K562 (cell line): ENCODE results near the gene FADS6. TPM values are rescaled to one million over a fixed set of nuclear protein-coding genes. Genes with fewer than 3 reads are reported as not detected.
A peak's percentile ranks its signal among the peaks of the same experiment; 100 is the strongest.

ENCODE experiments used
- ATAC-seq: fragments of 200-7000 bp; cut with Tn5 transposase; 3 replicates; pipeline ENCODE4 v1.9.1; 2020; ENCODE audit warnings: moderate library complexity
- BruUV-seq: library from RNA; stranded (reverse); fragments of 400-500 nt; replicated peaks from 2 replicates; lab custom pipeline; 2021; lab: Mats Ljungman, UMichigan
- CTCF ChIA-PET: fragments of 300-600 bp; formaldehyde crosslinking; extraction: SDS; loops from one replicate; lab custom pipeline; 2021; ENCODE audit warnings: low intra/inter-chr PET ratio; lab: Yijun Ruan, JAX
- POLR2A ChIA-PET: fragments of 300-600, 350-650 bp; sonication (Branson Sonifier 250); formaldehyde crosslinking; extraction: SDS; loops from one replicate; lab custom pipeline; 2021; ENCODE audit warnings: antibody characterized with exemption, inconsistent platforms; lab: Yijun Ruan, JAX
- DNase-seq, 4 experiments: peaks; one replicate each; pipeline versions ENCODE4 v3.0.0 to v3.0.0-alpha.2; 2011 to 2018; ENCODE audit warnings: low spot score in 3 of 4, mixed read lengths in 3 of 4; ENCODE audit errors: extremely low read depth in 1 of 4
- FAIRE-seq: peaks from 2 replicates; lab custom pipeline; 2011; peaks lifted over from hg19 to GRCh38; lab: Jason Lieb, UNC
- H2AFZ ChIP-seq: 2 replicates; pipeline ENCODE4 v1.6.0; 2011; ENCODE audit warnings: low read depth, low read length, control low read depth, inconsistent platforms
- H3K27ac ChIP-seq: fragments of 200-600 bp; 3 replicates; pipeline ENCODE4 v1.8.0; 2011; ENCODE audit warnings: low read depth, mild to moderate bottlenecking, control low read depth, inconsistent platforms, low read length, moderate library complexity, mixed read lengths; ENCODE audit errors: extremely low read depth
- H3K27me3 ChIP-seq, 2 experiments: fragments of 300-600 bp in 1 of 2; 2 replicates in 1 of 2; 3 replicates in 1 of 2; pipeline versions ENCODE4 v1.6.0 to v1.8.0; 2011; ENCODE audit warnings: inconsistent platforms in 2 of 2, low read length in 2 of 2, mild to moderate bottlenecking in 1 of 2, mixed read lengths in 1 of 2, moderate library complexity in 1 of 2; ENCODE audit not compliant: control insufficient read depth in 2 of 2, insufficient read depth in 2 of 2
- H3K36me3 ChIP-seq: fragments of 300-600 bp; 3 replicates; pipeline ENCODE4 v1.8.0; 2011; ENCODE audit warnings: mild to moderate bottlenecking, low read length, inconsistent platforms; ENCODE audit not compliant: control insufficient read depth, insufficient read depth
- H3K4me1 ChIP-seq, 2 experiments: fragments of 200-600 bp in 1 of 2; replicated peaks in 1 of 2; 2 replicates in 1 of 2; 3 replicates in 1 of 2; pipeline versions ENCODE4 v1.5.1 to v1.8.0; 2011; ENCODE audit warnings: inconsistent platforms in 2 of 2, low read length in 2 of 2, mild to moderate bottlenecking in 1 of 2, mixed read lengths in 1 of 2, moderate library complexity in 1 of 2; ENCODE audit not compliant: control insufficient read depth in 2 of 2, insufficient read depth in 2 of 2
- H3K4me2 ChIP-seq: 2 replicates; pipeline ENCODE4 v1.6.1; 2011; ENCODE audit warnings: low read length, control low read depth, inconsistent platforms, mixed read lengths; ENCODE audit not compliant: insufficient read depth
- H3K4me3 ChIP-seq: fragments of 200-600 bp; sonication (generic), shearing (Covaris generic); 2 replicates; pipeline ENCODE4 v1.5.1; 2016; ENCODE audit warnings: control low read depth, inconsistent platforms
- H3K79me2 ChIP-seq: fragments of 200-600 bp; 3 replicates; pipeline ENCODE4 v1.8.0; 2011; ENCODE audit warnings: low read length, inconsistent platforms; ENCODE audit not compliant: control insufficient read depth, insufficient read depth
- H3K9ac ChIP-seq, 2 experiments: 2 replicates each; pipeline versions ENCODE4 v1.6.0 to v1.6.1; 2011; ENCODE audit warnings: low read depth in 2 of 2, low read length in 2 of 2, control low read depth in 1 of 2, inconsistent platforms in 1 of 2, mild to moderate bottlenecking in 1 of 2, mixed read lengths in 1 of 2; ENCODE audit not compliant: insufficient read depth in 1 of 2
- H3K9me1 ChIP-seq: one replicate; pipeline ENCODE4 v1.6.0; 2011; ENCODE audit warnings: inconsistent platforms, mild to moderate bottlenecking, low read length, moderate library complexity; ENCODE audit not compliant: control insufficient read depth, insufficient read depth
- H3K9me3 ChIP-seq: replicated peaks from 2 replicates; pipeline ENCODE4 v1.5.1; 2011; ENCODE audit warnings: low read depth, low read length, inconsistent platforms; ENCODE audit not compliant: control insufficient read depth, insufficient read depth
- H4K20me1 ChIP-seq: replicated peaks from 2 replicates; pipeline ENCODE4 v1.6.1; 2011; ENCODE audit warnings: low read length, inconsistent platforms, mixed read lengths; ENCODE audit not compliant: control insufficient read depth, insufficient read depth
- EZH2 ChIP-seq: IDR thresholded peaks from 2 replicates; pipeline ENCODE4 v1.6.1; 2012; ENCODE audit warnings: low read depth, mild to moderate bottlenecking, inconsistent platforms, low read length, borderline replicate concordance
- KAT7 ChIP-seq: sonication (generic); formaldehyde crosslinking; IDR thresholded peaks from 2 replicates; pipeline ENCODE4 v1.8.0; 2022; ENCODE audit warnings: missing genetic modification reagents, mild to moderate bottlenecking, borderline replicate concordance
- MAZ ChIP-seq, 2 experiments: fragments of 450-650 bp in 1 of 2; sonication (generic) in 1 of 2; formaldehyde crosslinking; IDR thresholded peaks in 1 of 2; conservative IDR thresholded peaks in 1 of 2; 2 replicates each; pipeline versions ENCODE4 v1.4.0 to v1.5.0; 2020; ENCODE audit warnings: mild to moderate bottlenecking in 1 of 2, missing genetic modification reagents in 1 of 2
- NFIC ChIP-seq: fragments of 450-650 bp; IDR thresholded peaks from 2 replicates; pipeline ENCODE4 v1.6.1; 2017; ENCODE audit warnings: mild to moderate bottlenecking, inconsistent platforms
- NR2C1 ChIP-seq, 2 experiments: fragments of 450-650 bp; IDR thresholded peaks; 2 replicates each; pipeline ENCODE4 v1.6.1; 2017; ENCODE audit warnings: mild to moderate bottlenecking in 2 of 2, antibody characterized with exemption in 1 of 2, inconsistent platforms in 1 of 2, missing compliant biosample characterization in 1 of 2, missing genetic modification characterization in 1 of 2
- NR4A1 ChIP-seq, 2 experiments: fragments of 250-450 bp in 1 of 2; fragments of 450-650 bp in 1 of 2; sonication (Bioruptor Pico) in 1 of 2; IDR thresholded peaks; 2 replicates each; pipeline versions ENCODE4 v1.4.0 to v1.6.1; 2016 to 2020; ENCODE audit warnings: mild to moderate bottlenecking in 2 of 2, missing compliant biosample characterization in 1 of 2, missing genetic modification characterization in 1 of 2, moderate library complexity in 1 of 2
- RBBP5 ChIP-seq: fragments of 200-600 bp; sonication (generic); IDR thresholded peaks from 2 replicates; pipeline ENCODE4 v1.6.1; 2012; ENCODE audit warnings: borderline replicate concordance, mild to moderate bottlenecking, low read length, control low read depth, inconsistent platforms; ENCODE audit not compliant: insufficient read depth, poor library complexity, severe bottlenecking
- RBFOX2 ChIP-seq: fragments of 200-400 bp; formaldehyde crosslinking; IDR thresholded peaks from 2 replicates; pipeline ENCODE4 v1.6.1; 2017; ENCODE audit warnings: low read depth, mild to moderate bottlenecking, low read length, moderate library complexity
- SPI1 ChIP-seq: IDR thresholded peaks from 2 replicates; pipeline ENCODE4 v1.6.1; 2011; ENCODE audit warnings: low read depth, low read length, control low read depth, borderline replicate concordance
- SRF ChIP-seq, 2 experiments: fragments of 250-450, 450-650 bp in 1 of 2; sonication (Bioruptor Pico) in 1 of 2; sonication (generic) in 1 of 2; formaldehyde crosslinking; IDR thresholded peaks; 2 replicates each; pipeline versions ENCODE4 v1.5.0 to v1.5.1; 2020 to 2022; ENCODE audit warnings: mild to moderate bottlenecking in 1 of 2, missing genetic modification reagents in 1 of 2
- WGBS: fragments of 100-300 bp; shearing (Covaris generic); methylation state at CpG from one replicate; pipeline ENCODE4 v1.1.6; 2016; ENCODE audit warnings: low coverage, mixed read lengths; ENCODE audit not compliant: insufficient coverage; ENCODE audit errors: missing lambda C conversion rate; 5-methylcytosine and 5-hydroxymethylcytosine counted together
- in situ Hi-C: fragments of 300-500 bp; cut with MboI; formaldehyde crosslinking; loops from 4 replicates; pipeline ENCODE4 v1.15.0; 2018; ENCODE audit warnings: inconsistent platforms, mixed read lengths
- intact Hi-C: fragments of 100-400 bp; cut with micrococcal nuclease; formaldehyde crosslinking; loops from 2 replicates; pipeline ENCODE4 v1.14.2; 2022
- polyA plus RNA-seq, 8 experiments: library from polyadenylated mRNA; depleted of rRNA in 4 of 8; stranded (reverse) in 5 of 8; unstranded in 3 of 8; fragments of >200 nt; fragmentation: Nextera tagmentation in 2 of 8; fragmentation: Illumina TruSeq in 1 of 8; extraction: Ambion mirVana in 2 of 8; extraction: Trizol in 1 of 8; gene quantifications; 2 replicates each; pipeline versions ENCODE4 v1.2.1 to v1.2.3, GENCODE V29; 2011 to 2014; ENCODE audit warnings: inconsistent platforms in 1 of 8, missing spikeins in 1 of 8
- total RNA-seq, 7 experiments: library from RNA; depleted of rRNA in 6 of 7; stranded (reverse); fragments of >200 nt in 6 of 7; fragmentation: Illumina TruSeq in 2 of 7; extraction: Trizol in 2 of 7; gene quantifications; 2 replicates each; pipeline versions ENCODE4 v1.2.1 to v1.2.3, GENCODE V29; 2011 to 2021; ENCODE audit warnings: low replicate concordance in 1 of 7
- TF ChIP-seq, protein P1 (sequence below): sonication (generic); formaldehyde crosslinking; IDR thresholded peaks from 2 replicates; pipeline ENCODE4 v1.8.0; 2022; ENCODE audit warnings: missing genetic modification reagents, mild to moderate bottlenecking, moderate library complexity, borderline replicate concordance
- TF ChIP-seq, protein P2 (sequence below): IDR thresholded peaks from 2 replicates; pipeline ENCODE4 v1.6.1; 2014; ENCODE audit warnings: antibody characterized with exemption

Gene FADS6
- total and polyA plus RNA-seq, 9 of the 15 experiments (the other 6 are each of a cell fraction or from before 2014, with no cell fraction given), result 0.18 to 0.22 TPM; not detected in 7

DNA sequence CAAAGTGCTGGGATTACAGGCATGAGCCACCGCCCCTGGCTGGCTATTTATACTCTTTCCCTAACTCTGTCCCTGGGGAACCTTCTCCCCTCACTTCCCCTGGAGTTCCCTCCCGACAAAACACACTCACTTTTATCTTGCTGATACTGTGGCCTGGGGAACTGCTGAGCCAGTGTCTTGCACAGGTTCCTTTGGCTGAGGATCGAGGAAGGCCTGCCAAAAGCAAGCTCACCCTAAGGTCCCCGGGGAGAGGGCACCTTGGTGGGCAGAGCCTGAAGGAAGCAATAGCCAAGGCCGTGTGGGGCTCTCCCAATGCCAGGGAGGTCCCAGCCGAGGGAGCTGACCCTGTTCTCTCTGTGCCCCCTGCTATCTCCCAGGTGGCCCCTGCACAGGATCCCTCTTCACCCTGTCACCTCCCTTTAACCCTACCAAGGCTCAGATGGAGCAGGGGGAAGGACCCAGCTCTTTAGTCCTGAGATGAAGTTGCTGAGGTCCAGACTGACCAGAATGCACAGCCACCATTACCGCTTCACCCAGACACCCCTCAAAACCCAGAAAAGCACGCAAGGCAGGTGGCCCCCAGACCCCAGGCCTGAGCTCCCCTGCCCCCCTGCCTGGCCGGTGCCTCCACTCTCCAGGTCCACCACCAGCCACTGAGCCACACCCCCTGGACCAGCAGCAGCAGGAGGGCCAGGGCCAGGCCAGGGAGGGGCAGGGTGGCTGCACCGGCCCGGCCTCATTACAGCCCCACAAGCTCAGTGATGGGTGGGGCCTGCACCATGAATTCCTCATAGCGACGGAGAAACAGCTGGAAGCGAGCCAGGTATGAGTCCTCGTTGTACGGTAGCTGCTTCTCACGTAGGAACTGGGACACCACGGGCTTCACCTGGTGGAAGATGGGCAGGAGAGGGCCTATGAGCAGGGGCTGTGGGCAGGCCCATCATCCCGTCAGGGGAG is 15.6 kb downstream of the FADS6 start:
- intact Hi-C loops, result loop anchor here (10.0 kb wide), 1 partner anchor 157 kb away; no protein-coding TSS in a partner anchor
- TF ChIP-seq RBFOX2 (peak; percentile 45), MAZ (CRISPR knock-in tag; conservative IDR thresholded peaks at IDR 0.05 in 1 of 2, IDR thresholded peaks at IDR 0.05 in 1 of 2) (peak in 1 of 2 experiments; percentile 23; a peak in 1 of 4 replicates), SRF (CRISPR knock-in tag; IDR thresholded peaks at IDR 0.05) (peak in 1 of 2 experiments; percentile 47; a peak in 1 of 4 replicates), KAT7 (CRISPR knock-in tag) (0 out of 2 replicates have a peak, but pooled peaks have one; percentile 14), RBBP5 (peak; percentile 15), SPI1 (peak; percentile 60; the same call in 1 of the 2 replicates), EZH2 (no peak), NR4A1 (CRISPR knock-in tag; IDR thresholded peaks at IDR 0.05) (no peak), NR4A1 (tag; IDR thresholded peaks at IDR 0.05) (0 out of 2 replicates have a peak, but pooled peaks have one; percentile 33), NFIC (peak; percentile 93), NR2C1 (IDR thresholded peaks at IDR 0.05) (no peak), NR2C1 (tag; IDR thresholded peaks at IDR 0.05) (0 out of 2 replicates have a peak, but pooled peaks have one; percentile 7)
- TF ChIP-seq, protein P1, sequence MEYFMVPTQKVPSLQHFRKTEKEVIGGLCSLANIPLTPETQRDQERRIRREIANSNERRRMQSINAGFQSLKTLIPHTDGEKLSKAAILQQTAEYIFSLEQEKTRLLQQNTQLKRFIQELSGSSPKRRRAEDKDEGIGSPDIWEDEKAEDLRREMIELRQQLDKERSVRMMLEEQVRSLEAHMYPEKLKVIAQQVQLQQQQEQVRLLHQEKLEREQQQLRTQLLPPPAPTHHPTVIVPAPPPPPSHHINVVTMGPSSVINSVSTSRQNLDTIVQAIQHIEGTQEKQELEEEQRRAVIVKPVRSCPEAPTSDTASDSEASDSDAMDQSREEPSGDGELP (CRISPR knock-in tag), result peak; percentile 61; the same call in 1 of the 2 replicates
- TF ChIP-seq, protein P2, sequence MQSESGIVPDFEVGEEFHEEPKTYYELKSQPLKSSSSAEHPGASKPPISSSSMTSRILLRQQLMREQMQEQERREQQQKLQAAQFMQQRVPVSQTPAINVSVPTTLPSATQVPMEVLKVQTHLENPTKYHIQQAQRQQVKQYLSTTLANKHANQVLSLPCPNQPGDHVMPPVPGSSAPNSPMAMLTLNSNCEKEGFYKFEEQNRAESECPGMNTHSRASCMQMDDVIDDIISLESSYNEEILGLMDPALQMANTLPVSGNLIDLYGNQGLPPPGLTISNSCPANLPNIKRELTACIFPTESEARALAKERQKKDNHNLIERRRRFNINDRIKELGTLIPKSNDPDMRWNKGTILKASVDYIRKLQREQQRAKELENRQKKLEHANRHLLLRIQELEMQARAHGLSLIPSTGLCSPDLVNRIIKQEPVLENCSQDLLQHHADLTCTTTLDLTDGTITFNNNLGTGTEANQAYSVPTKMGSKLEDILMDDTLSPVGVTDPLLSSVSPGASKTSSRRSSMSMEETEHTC, result no peak

More for the DNA sequence above, 15.6 kb downstream of the FADS6 start:
- Histone ChIP-seq H3K4me3 (no peak overlapping the region), H3K27me3 (no peaks in the 10 kb centered on the region), H3K36me3 (no peaks in the 10 kb centered on the region), H3K9ac (peak overlapping the region; percentile 40 to 88), H3K4me2 (peak overlapping the region; percentile 53), H3K27ac (peak overlapping the region; percentile 75), H4K20me1 (no peaks in the 10 kb centered on the region), H3K79me2 (peaks cover 3% of the 10 kb centered on the region; the same call in 2 of the 3 replicates), H3K9me1 (no peaks in the 10 kb centered on the region), H2AFZ (peak overlapping the region; percentile 84), H3K9me3 (no peaks in the 10 kb centered on the region), H3K4me1 (peaks cover 45 to 46% of the 10 kb centered on the region in 2 experiments)
- 16% methylated on average over 17 of the region's 19 CpGs for WGBS
- ATAC-seq (peak; percentile 62), FAIRE-seq (peak; percentile 77), DNase-seq (peak; percentile 72 to 85 (median 79))
- in situ Hi-C loops, result no loop called here
- ChIA-PET POLR2A (interaction anchor here (0.6 to 2.7 kb wide), 11 partner anchors 8 to 298 kb away, joined by 3 to 7 read pairs (median 3); no protein-coding TSS in a partner anchor), CTCF (no interaction called here)
- no TSS peak for BruUV-seq
